Head of caudate nucleus (tissue), 42 donors: ENCODE data around the gene USP38.
"Not testable (repeated sequence)": the region's sequence is repeated elsewhere in the genome, so short reads cannot be mapped to it uniquely, and the experiment has no call there.

Experiments
- DNase-seq, 42 donors: peaks; one replicate each; pipeline versions ENCODE4 v3.0.0 to v3.0.0-alpha.2; 2020 to 2021; ENCODE audit warnings: mixed read lengths in 7 of 42
- intact Hi-C: fragments of 100-400 bp; cut with DNase I; formaldehyde crosslinking; loops from one replicate; pipeline ENCODE4 v1.15.0; 2022

The USP38 gene

GRCh38 chr4:143184503-143185252 is at the start of gene USP38:
USP38 (plus strand) TSS chr4:143184917; CDS start chr4:143185451, 534 bp downstream.
- peak; percentile 85 to 98 (median 94) for DNase-seq
- intact Hi-C loops: loop anchor here (5.0 kb wide), 1 partner anchor 153 kb away; the partner anchor contains the start of gene GAB1

GRCh38 chr4:143135358-143135757 is 49.4 kb upstream of the USP38 start:
- intact Hi-C loops: no loop called here

GRCh38 chr4:143140696-143141095 is 44.0 kb upstream of the USP38 start:
- intact Hi-C loops: no loop called here
- no peak for DNase-seq

More at GRCh38 chr4:143135358-143135757, 49.4 kb upstream of the USP38 start:
- DNase-seq: no peak

- DNase-seq: no peak
- intact Hi-C loops: no loop called here
Observed at GRCh38 chr4:143148521-143148920, 36.2 kb upstream of the USP38 start.

GRCh38 chr4:143156853-143157252 is 27.9 kb upstream of the USP38 start:
- intact Hi-C loops: no loop called here
- DNase-seq: no peak

- intact Hi-C loops: no loop called here
- DNase-seq: no peak
Observed at GRCh38 chr4:143163614-143164013, 21.1 kb upstream of the USP38 start.

- DNase-seq, intact Hi-C loops: not testable (repeated sequence)
Observed at GRCh38 chr4:143166722-143167121, 18.0 kb upstream of the USP38 start.

GRCh38 chr4:143178923-143179322 is 5.8 kb upstream of the USP38 start:
- intact Hi-C loops: no loop called here
- DNase-seq: no peak

GRCh38 chr4:143183513-143184216 is 1.1 kb upstream of the USP38 start:
- intact Hi-C loops: no loop called here
- DNase-seq: no peak

GRCh38 chr4:143184217-143184502 is 557 bp upstream of the USP38 start:
- DNase-seq: peak in 3 of 42 donors; percentile 54 to 71 (median 59)
- intact Hi-C loops: no loop called here

GRCh38 chr4:143185253-143186107 is 763 bp downstream of the USP38 start:
- DNase-seq: peak in 26 of 42 donors; percentile 2 to 42 (median 18)
- intact Hi-C loops: loop anchor here (5.0 kb wide), 1 partner anchor 152 kb away; the partner anchor contains the start of gene GAB1

- no peak for DNase-seq
- intact Hi-C loops: loop anchor here (5.0 kb wide), 1 partner anchor 151 kb away; the partner anchor contains the start of gene GAB1
Observed at GRCh38 chr4:143186212-143186611, 1.5 kb downstream of the USP38 start.

GRCh38 chr4:143186649-143187048 is 1.9 kb downstream of the USP38 start:
- peak in 3 of 42 donors; percentile 1 to 36 (median 6) for DNase-seq

GRCh38 chr4:143188136-143189088 is 3.7 kb downstream of the USP38 start:
- no peak for DNase-seq
- intact Hi-C loops: loop anchor here (5.0 kb wide), 1 partner anchor 149 kb away; the partner anchor contains the start of gene GAB1

More at GRCh38 chr4:143186649-143187048, 1.9 kb downstream of the USP38 start:
- intact Hi-C loops: loop anchor here (5.0 kb wide), 1 partner anchor 151 kb away; the partner anchor contains the start of gene GAB1

GRCh38 chr4:143189528-143189927 is 4.8 kb downstream of the USP38 start:
- DNase-seq: no peak
- intact Hi-C loops: loop anchor here (5.0 kb wide), 1 partner anchor 148 kb away; the partner anchor contains the start of gene GAB1

- intact Hi-C loops: no loop called here
- no peak for DNase-seq
Observed at GRCh38 chr4:143195581-143195980, 10.9 kb downstream of the USP38 start.

GRCh38 chr4:143196323-143196722 is 11.6 kb downstream of the USP38 start:
- no peak for DNase-seq

GRCh38 chr4:143199503-143199902 is 14.8 kb downstream of the USP38 start:
- intact Hi-C loops: no loop called here
- DNase-seq: no peak

More at GRCh38 chr4:143196323-143196722, 11.6 kb downstream of the USP38 start:
- intact Hi-C loops: no loop called here
